Body of pancreas (tissue), 4 donors: ENCODE measurements around the gene SHC1. TPM values are rescaled to one million over a fixed set of nuclear protein-coding genes. Genes with fewer than 3 reads are reported as not detected.
"Not testable (repeated sequence)": the region's sequence is repeated elsewhere in the genome, so short reads cannot be mapped to it uniquely, and the experiment has no call there.

Experiments
- ATAC-seq: fragments of 150-250 bp; one replicate; pipeline ENCODE4 v1.9.1; 2016
- DNase-seq, 4 donors: peaks; one replicate each; pipeline ENCODE4 v3.0.0-alpha.2; 2019
- H3K27ac ChIP-seq, 4 donors: fragments of 200-600 bp; sonication (generic); 1 replicate in 3 of 4; 2 replicates in 1 of 4; pipeline versions ENCODE4 v1.5.1 to v1.6.1; 2016 to 2019; ENCODE audit warnings: mild to moderate bottlenecking in 1 of 4, mixed read lengths in 1 of 4, moderate library complexity in 1 of 4
- H3K27me3 ChIP-seq, 2 donors: fragments of 200-600 bp; sonication (generic); one replicate each; pipeline ENCODE4 v1.6.0; 2016; ENCODE audit warnings: mild to moderate bottlenecking in 1 of 2
- H3K36me3 ChIP-seq, 2 donors: fragments of 200-600 bp; sonication (generic); replicated peaks in 1 of 2; 2 replicates each; pipeline ENCODE4 v1.5.1; 2016; ENCODE audit warnings: low read depth in 2 of 2; ENCODE audit not compliant: insufficient read depth in 1 of 2
- H3K4me1 ChIP-seq: fragments of 200-600 bp; sonication (generic); one replicate; pipeline ENCODE4 v1.6.0; 2016
- H3K4me3 ChIP-seq, 2 donors: fragments of 200-600 bp; sonication (generic); 1 replicate in 1 of 2; 2 replicates in 1 of 2; pipeline ENCODE4 v1.5.1; 2016 to 2019
- H3K9me3 ChIP-seq, 3 donors: fragments of 200-600 bp; sonication (generic); 1 replicate in 2 of 3; 2 replicates in 1 of 3; pipeline ENCODE4 v1.5.1; 2016
- POLR2A ChIP-seq, 3 donors: fragments of 450-650 bp; IDR thresholded peaks; one replicate each; pipeline ENCODE4 v1.6.1; 2016; ENCODE audit warnings: antibody characterized with exemption in 3 of 3, mild to moderate bottlenecking in 2 of 3
- WGBS, 2 donors: methylation state at CpG; one replicate each; pipeline ENCODE4 v1.1.5; 2017; 5-methylcytosine and 5-hydroxymethylcytosine counted together
- intact Hi-C: fragments of 100-400 bp; cut with DNase I; formaldehyde crosslinking; loops from one replicate; pipeline ENCODE4 v1.15.1; 2023
- total RNA-seq, 2 donors: library from RNA; depleted of rRNA; stranded (reverse); fragments of >200 nt; gene quantifications; one replicate each; pipeline ENCODE4 v1.1.0, GENCODE V29; 2016
- TF ChIP-seq, protein P1 (sequence below), 7 experiments: fragments of 450-650 bp in 4 of 7; fragments of 200-600 bp in 3 of 7; sonication (generic) in 3 of 7; IDR thresholded peaks; one replicate each; pipeline ENCODE4 v1.5.1; 2016 to 2019; ENCODE audit warnings: antibody characterized with exemption in 7 of 7

Gene SHC1
- total RNA-seq, 2 donors from 2014 or later: 38.1 to 45.5 TPM

DNA sequence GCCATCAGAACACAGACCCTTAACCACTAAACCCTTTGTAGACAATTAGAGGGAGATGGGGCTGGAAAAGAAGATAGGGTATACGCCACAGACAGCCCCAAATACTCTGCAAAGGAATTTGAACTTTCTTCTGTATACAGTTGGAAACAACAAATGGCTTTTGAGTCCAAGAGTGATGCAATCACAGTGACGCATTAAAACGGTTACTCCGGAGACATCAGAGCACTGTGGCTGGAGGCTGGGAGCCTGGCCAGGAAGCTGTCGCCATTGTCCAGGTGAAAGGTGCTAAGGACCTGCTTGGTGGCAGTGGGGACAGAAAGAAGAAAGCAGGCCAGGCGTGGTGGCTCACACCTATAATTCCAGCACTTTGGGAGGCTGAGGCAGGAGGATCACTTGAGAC lies 16.8 kb upstream of the SHC1 start:
- DNase-seq: no peak
- no peak for TF ChIP-seq POLR2A (IDR thresholded peaks at IDR 0.05)
- TF ChIP-seq, protein P1, sequence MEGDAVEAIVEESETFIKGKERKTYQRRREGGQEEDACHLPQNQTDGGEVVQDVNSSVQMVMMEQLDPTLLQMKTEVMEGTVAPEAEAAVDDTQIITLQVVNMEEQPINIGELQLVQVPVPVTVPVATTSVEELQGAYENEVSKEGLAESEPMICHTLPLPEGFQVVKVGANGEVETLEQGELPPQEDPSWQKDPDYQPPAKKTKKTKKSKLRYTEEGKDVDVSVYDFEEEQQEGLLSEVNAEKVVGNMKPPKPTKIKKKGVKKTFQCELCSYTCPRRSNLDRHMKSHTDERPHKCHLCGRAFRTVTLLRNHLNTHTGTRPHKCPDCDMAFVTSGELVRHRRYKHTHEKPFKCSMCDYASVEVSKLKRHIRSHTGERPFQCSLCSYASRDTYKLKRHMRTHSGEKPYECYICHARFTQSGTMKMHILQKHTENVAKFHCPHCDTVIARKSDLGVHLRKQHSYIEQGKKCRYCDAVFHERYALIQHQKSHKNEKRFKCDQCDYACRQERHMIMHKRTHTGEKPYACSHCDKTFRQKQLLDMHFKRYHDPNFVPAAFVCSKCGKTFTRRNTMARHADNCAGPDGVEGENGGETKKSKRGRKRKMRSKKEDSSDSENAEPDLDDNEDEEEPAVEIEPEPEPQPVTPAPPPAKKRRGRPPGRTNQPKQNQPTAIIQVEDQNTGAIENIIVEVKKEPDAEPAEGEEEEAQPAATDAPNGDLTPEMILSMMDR (IDR thresholded peaks at IDR 0.05): no peak
- H3K4me1 ChIP-seq: peaks cover 17% of the 10 kb centered on the region
- H3K4me3 ChIP-seq: no peak overlapping the region
- intact Hi-C loops: no loop called here
- no peak for ATAC-seq
- no peaks in the 10 kb centered on the region for H3K27me3 ChIP-seq
- no peak overlapping the region for H3K27ac ChIP-seq
- H3K9me3 ChIP-seq: no peaks in the 10 kb centered on the region
- 41 to 55% methylated on average over 5 to 6 of the region's 6 CpGs for WGBS, 2 donors
- no peaks in the 10 kb centered on the region for H3K36me3 ChIP-seq

DNA sequence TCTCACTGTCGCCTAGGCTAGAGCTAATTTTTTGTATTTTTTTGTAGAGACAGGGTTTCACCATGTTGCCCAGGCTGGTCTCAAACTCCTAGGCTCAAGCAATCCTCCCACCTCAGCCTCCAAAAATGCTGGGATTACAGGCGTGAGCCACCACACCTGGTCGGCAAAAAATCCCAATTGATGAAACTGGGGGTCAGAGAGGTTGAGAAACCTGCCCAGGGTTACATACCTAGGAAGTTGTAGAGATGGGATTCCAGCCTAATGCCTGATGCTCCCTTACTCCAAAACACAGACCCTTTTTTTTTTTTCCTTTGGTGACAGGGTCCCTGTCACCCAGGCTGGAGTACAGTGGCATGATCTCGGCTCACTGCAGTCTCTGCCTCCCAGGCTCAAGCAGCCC lies 16.2 kb upstream of the SHC1 start:
- whole genome bisulfite sequencing, 2 donors: 84 to 90% methylated on average over 4 of the region's 4 CpGs
- DNase-seq, ATAC-seq, H3K4me3 ChIP-seq, H3K27ac ChIP-seq, intact Hi-C loops, H3K27me3 ChIP-seq, H3K9me3 ChIP-seq, H3K36me3 ChIP-seq: not testable (repeated sequence)
- H3K4me1 ChIP-seq: peaks cover 18% of the 10 kb centered on the region

DNA sequence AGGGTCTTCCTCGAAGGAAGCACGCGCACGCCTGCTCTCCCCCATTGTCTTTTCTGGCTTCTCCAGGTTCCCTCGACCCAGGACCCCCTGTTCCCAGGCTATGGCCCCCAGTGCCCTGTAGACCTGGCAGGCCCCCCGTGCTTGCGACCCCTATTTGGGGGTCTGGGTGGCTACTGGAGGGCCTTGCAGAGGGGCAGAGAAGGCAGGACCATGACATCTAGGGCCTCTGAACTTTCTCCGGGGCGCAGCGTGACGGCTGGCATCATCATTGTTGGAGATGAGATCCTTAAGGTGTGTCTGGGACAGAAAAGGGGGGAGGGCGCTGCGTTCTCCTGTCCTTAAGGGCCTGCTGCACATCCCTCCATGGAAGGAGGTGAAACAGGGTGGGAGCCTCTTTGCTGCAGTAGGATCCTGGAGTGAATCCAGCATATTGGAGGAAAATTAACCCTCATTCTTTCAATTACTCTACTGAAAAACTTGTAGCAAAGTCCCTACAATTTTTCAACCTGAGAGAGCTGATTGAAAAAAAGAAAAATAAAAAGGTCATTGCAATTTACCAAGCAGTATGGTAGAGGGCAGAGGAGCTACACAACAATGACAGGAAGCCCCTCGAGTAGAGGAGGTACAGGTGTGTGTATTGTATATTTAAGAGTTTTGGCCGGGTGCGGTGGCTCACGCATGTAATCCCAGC lies 13.4 kb upstream of the SHC1 start:
- 8 to 24% methylated on average over 10 to 17 of the region's 17 CpGs for WGBS, 2 donors
- intact Hi-C loops: no loop called here
- ATAC-seq: no peak
- Histone ChIP-seq H3K27ac (peak overlapping the region in 3 of 4 donors; percentile 43 to 78 (median 66)), H3K4me1 (peaks cover 18% of the 10 kb centered on the region), H3K9me3 (no peaks in the 10 kb centered on the region), H3K4me3 (peak overlapping the region; percentile 42 to 70), H3K27me3 (no peaks in the 10 kb centered on the region), H3K36me3 (no peaks in the 10 kb centered on the region)
- TF ChIP-seq, protein P1 (IDR thresholded peaks at IDR 0.05): no peak
- TF ChIP-seq POLR2A (IDR thresholded peaks at IDR 0.05): no peak
- DNase-seq: no peak

DNA sequence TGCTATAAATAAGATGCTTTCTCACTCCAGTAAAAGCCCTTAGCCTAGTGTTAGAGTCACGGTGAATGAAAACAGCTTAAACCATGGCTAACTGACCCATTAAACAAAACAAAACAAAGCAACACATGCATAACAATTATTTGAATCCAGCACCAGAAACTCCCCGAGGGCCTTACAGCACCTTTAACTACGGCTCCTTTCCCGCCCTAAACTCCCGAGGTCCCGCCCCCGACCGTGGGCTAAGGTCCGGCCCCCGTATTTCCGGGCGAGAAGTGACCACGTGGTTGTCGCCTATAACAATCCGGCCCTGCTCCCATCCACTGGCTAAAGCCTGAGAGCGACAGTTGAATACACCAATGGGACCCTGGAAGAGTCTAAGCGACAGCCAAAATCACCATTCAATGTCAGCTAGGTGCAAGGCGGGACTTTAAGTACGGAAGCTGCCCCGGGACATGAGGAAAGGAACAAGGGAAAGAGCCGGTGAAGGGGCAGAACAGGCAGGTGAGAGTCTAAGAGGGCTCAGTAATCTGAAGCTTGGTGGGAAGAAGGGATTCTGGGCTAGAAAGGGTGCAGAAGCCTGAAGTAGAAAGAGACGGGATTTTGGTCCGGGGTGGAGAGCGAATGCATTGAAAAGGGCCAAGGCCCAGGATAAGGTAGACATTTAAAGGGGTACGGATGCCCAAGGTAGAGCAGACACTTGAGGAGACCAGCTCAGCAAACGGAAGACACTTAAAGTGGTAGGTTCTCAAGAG lies 12.5 kb upstream of the SHC1 start, which contains the start of gene FLAD1:
TSS of gene FLAD1 (plus strand) at position 448 of the 752 bp plus-strand sequence. CDS start 351 bp downstream, outside the sequence.
- H3K9me3 ChIP-seq: no peaks in the 10 kb centered on the region
- ATAC-seq (peak; percentile 100), DNase-seq (peak; percentile 97 to 100 (median 98))
- peak within 1 kb of the TSS in 3 of 4 donors; percentile 43 to 78 (median 66) for H3K27ac ChIP-seq
- H3K4me3 ChIP-seq: peak within 1 kb of the TSS; percentile 42 to 70
- TF ChIP-seq, protein P1 (IDR thresholded peaks at IDR 0.05): no peak
- peak in 2 of 3 donors; percentile 50 to 55 for TF ChIP-seq POLR2A (IDR thresholded peaks at IDR 0.05)
- no peaks in the 10 kb centered on the region for H3K36me3 ChIP-seq
- H3K4me1 ChIP-seq: peaks cover 18% of the 10 kb centered on the region
- 0% methylated on average over 25 to 26 of the region's 26 CpGs for WGBS, 2 donors
- intact Hi-C loops: no loop called here
- no peaks in the 10 kb centered on the region for H3K27me3 ChIP-seq

DNA sequence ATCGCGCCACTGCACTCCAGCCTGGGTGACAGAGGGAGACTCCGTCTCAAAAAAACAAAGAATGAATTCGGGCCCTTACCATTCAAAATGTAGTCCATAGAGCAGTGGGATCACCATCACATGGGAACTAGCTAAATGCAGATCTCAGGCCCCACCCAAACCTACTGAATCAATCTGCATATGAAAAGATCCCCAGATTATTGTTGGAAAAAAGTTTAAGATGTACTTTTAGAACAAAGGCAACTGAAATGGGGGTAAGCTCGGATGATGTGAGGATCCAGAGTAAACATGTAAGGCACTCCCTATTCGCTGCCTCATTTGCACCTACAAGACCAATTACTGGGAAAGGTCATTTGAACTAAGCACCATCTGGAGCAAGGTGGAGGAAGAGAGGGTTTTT lies 11.8 kb upstream of the SHC1 start:
- DNase-seq: no peak
- intact Hi-C loops: no loop called here
- Histone ChIP-seq H3K27me3 (no peaks in the 10 kb centered on the region), H3K4me3 (no peak overlapping the region), H3K9me3 (no peaks in the 10 kb centered on the region), H3K27ac (peak overlapping the region in 1 of 4 donors; percentile 29), H3K4me1 (peaks cover 18% of the 10 kb centered on the region), H3K36me3 (no peaks in the 10 kb centered on the region)
- TF ChIP-seq, protein P1 (IDR thresholded peaks at IDR 0.05): no peak
- no peak for TF ChIP-seq POLR2A (IDR thresholded peaks at IDR 0.05)
- WGBS, 2 donors: 54 to 58% methylated on average over 6 of the region's 6 CpGs
- ATAC-seq: no peak
